HG03095 (cell line): ENCODE results near the gene KIF20A.
"Not testable (repeated sequence)": the region's sequence is repeated elsewhere in the genome, so short reads cannot be mapped to it uniquely, and the experiment has no call there.

ENCODE experiments used
- ATAC-seq: cut with Tn5 transposase; IDR thresholded peaks from one replicate; pipeline ENCODE4 v1.9.1; 2021; ENCODE audit warnings: moderate library complexity; ENCODE audit not compliant: unreplicated experiment

The KIF20A gene

GRCh38 chr5:138178516-138179276 is at the start of gene KIF20A, which contains the start of gene BRD8:
Gene KIF20A, plus strand, starts transcription at chr5:138179112. Its CDS starts 569 bp downstream, at chr5:138179681.
Gene BRD8, minus strand, starts transcription at chr5:138178630. Its CDS starts 16 bp downstream, at chr5:138178614.
- ATAC-seq: peak; percentile 76

- no peak for ATAC-seq
Measured at GRCh38 chr5:138129347-138129746, 49.6 kb upstream of the KIF20A start.

- no peak for ATAC-seq
Measured at GRCh38 chr5:138132543-138132942, 46.4 kb upstream of the KIF20A start.

GRCh38 chr5:138138949-138139780 is 39.7 kb upstream of the KIF20A start, which contains the start of gene NME5:
Gene NME5, minus strand, starts transcription at chr5:138139428. Its CDS starts 648 bp downstream, at chr5:138138780.
- no peak for ATAC-seq

- ATAC-seq: no peak
Measured at GRCh38 chr5:138139781-138140090, 39.2 kb upstream of the KIF20A start.

GRCh38 chr5:138140268-138140667 is 38.6 kb upstream of the KIF20A start:
- no peak for ATAC-seq

GRCh38 chr5:138141734-138142133 is 37.2 kb upstream of the KIF20A start:
- ATAC-seq: no peak

- not testable (repeated sequence) for ATAC-seq
Measured at GRCh38 chr5:138143578-138143977, 35.3 kb upstream of the KIF20A start.

GRCh38 chr5:138148811-138149210 is 30.1 kb upstream of the KIF20A start:
- ATAC-seq: no peak

GRCh38 chr5:138149530-138149929 is 29.4 kb upstream of the KIF20A start:
- no peak for ATAC-seq

GRCh38 chr5:138155977-138156376 is 22.9 kb upstream of the KIF20A start:
- ATAC-seq: not testable (repeated sequence)

- ATAC-seq: no peak
Measured at GRCh38 chr5:138157626-138158025, 21.3 kb upstream of the KIF20A start.

GRCh38 chr5:138159666-138160065 is 19.2 kb upstream of the KIF20A start:
- no peak for ATAC-seq

- no peak for ATAC-seq
Measured at GRCh38 chr5:138160706-138161105, 18.2 kb upstream of the KIF20A start.

- ATAC-seq: no peak
Measured at GRCh38 chr5:138163721-138164120, 15.2 kb upstream of the KIF20A start.

GRCh38 chr5:138169124-138169523 is 9.8 kb upstream of the KIF20A start:
- ATAC-seq: no peak

GRCh38 chr5:138170299-138170698 is 8.6 kb upstream of the KIF20A start:
- ATAC-seq: no peak

GRCh38 chr5:138177941-138178515 is 884 bp upstream of the KIF20A start:
- ATAC-seq: no peak

- no peak for ATAC-seq
Measured at GRCh38 chr5:138179277-138179857, 455 bp downstream of the KIF20A start.

- no peak for ATAC-seq
Measured at GRCh38 chr5:138180183-138180782, 1.4 kb downstream of the KIF20A start.

GRCh38 chr5:138180841-138181240 is 1.9 kb downstream of the KIF20A start:
- no peak for ATAC-seq
